Ascending aorta (tissue), 2 donors: ENCODE results near the gene MAPRE3. TPM values are rescaled to one million over a fixed set of nuclear protein-coding genes. Genes with fewer than 3 reads are reported as not detected.

Source experiments
- DNase-seq, 2 donors: peaks; one replicate each; pipeline ENCODE4 v3.0.0-alpha.2; 2019; ENCODE audit warnings: low spot score in 2 of 2
- H3K27ac ChIP-seq, 2 donors: fragments of 200-600 bp; sonication (generic); one replicate each; pipeline ENCODE4 v1.5.1; 2016 to 2017; ENCODE audit warnings: mild to moderate bottlenecking in 1 of 2
- H3K27me3 ChIP-seq: fragments of 200-600 bp; sonication (generic); one replicate; pipeline ENCODE4 v1.5.1; 2017
- H3K36me3 ChIP-seq, 2 donors: fragments of 200-600 bp; sonication (generic); one replicate each; pipeline ENCODE4 v1.5.1; 2016
- H3K4me1 ChIP-seq, 2 donors: fragments of 200-600 bp; sonication (generic); one replicate each; pipeline ENCODE4 v1.5.1; 2016 to 2017; ENCODE audit warnings: mild to moderate bottlenecking in 1 of 2
- H3K4me3 ChIP-seq, 2 donors: fragments of 200-600 bp; sonication (generic); one replicate each; pipeline ENCODE4 v1.5.1; 2016 to 2017; ENCODE audit warnings: mild to moderate bottlenecking in 1 of 2
- H3K9me3 ChIP-seq, 2 donors: fragments of 200-600 bp; sonication (generic); one replicate each; pipeline ENCODE4 v1.5.1; 2016
- CTCF ChIP-seq, 3 experiments: fragments of 200-600 bp in 2 of 3; fragments of 450-650 bp in 1 of 3; sonication (generic) in 2 of 3; IDR thresholded peaks; one replicate each; pipeline ENCODE4 v1.5.1; 2016 to 2019; ENCODE audit warnings: antibody characterized with exemption in 3 of 3, mild to moderate bottlenecking in 1 of 3, moderate library complexity in 1 of 3
- intact Hi-C: fragments of 100-400 bp; cut with DNase I; formaldehyde crosslinking; loops from one replicate; pipeline ENCODE4 v1.15.1; 2023
- total RNA-seq: library from RNA; depleted of rRNA; stranded (reverse); fragments of >200 nt; gene quantifications from one replicate; pipeline ENCODE4 v1.1.0, GENCODE V29; 2016

Gene MAPRE3
- total RNA-seq, 1 donor from 2014 or later: 18.9 TPM

- Histone ChIP-seq H3K4me1 (peaks cover 10 to 44% of the 10 kb centered on the region in 2 donors), H3K36me3 (no peaks in the 10 kb centered on the region), H3K27ac (peak overlapping the region; percentile 89 to 97), H3K4me3 (no peak overlapping the region), H3K27me3 (no peaks in the 10 kb centered on the region), H3K9me3 (no peaks in the 10 kb centered on the region)
- TF ChIP-seq CTCF (IDR thresholded peaks at IDR 0.05): no peak
- DNase-seq: no peak
- intact Hi-C loops: loop anchor here (10.0 kb wide), 1 partner anchor 312 kb away; the partner anchor contains the start of gene SLC35F6
Measured at GRCh38 chr2:27076323-27076722, 105.9 kb downstream of the MAPRE3 start.

Other genes starting within 250 kb of the MAPRE3 start
- gene SLC35F6, start 206.4 kb upstream of the MAPRE3 start, total RNA-seq: 43.4 TPM
- not detected for gene CENPA, start 184.6 kb upstream of the MAPRE3 start, total RNA-seq
- gene DPYSL5, start 122.5 kb upstream of the MAPRE3 start, total RNA-seq: not detected
- 74.1 TPM for gene TMEM214, start 62.3 kb downstream of the MAPRE3 start, total RNA-seq
- 2.1 TPM for gene AGBL5, start 81.0 kb downstream of the MAPRE3 start, total RNA-seq
- gene OST4, start 101.0 kb downstream of the MAPRE3 start, total RNA-seq: 158 TPM
- gene EMILIN1, start 108.0 kb downstream of the MAPRE3 start, total RNA-seq: 301 TPM
- gene KHK, start 116.1 kb downstream of the MAPRE3 start, total RNA-seq: 0.85 TPM
- 3.5 TPM for gene CGREF1, start 148.5 kb downstream of the MAPRE3 start, total RNA-seq
- not detected for gene ABHD1, start 153.2 kb downstream of the MAPRE3 start, total RNA-seq
- gene PREB, start 164.0 kb downstream of the MAPRE3 start, total RNA-seq: 116 TPM
- not detected for gene PRR30, start 168.8 kb downstream of the MAPRE3 start, total RNA-seq
- not detected for gene TCF23, start 178.4 kb downstream of the MAPRE3 start, total RNA-seq
- 284 TPM for gene ATRAID, start 241.4 kb downstream of the MAPRE3 start, total RNA-seq
- 85.7 TPM for gene SLC5A6, start 241.6 kb downstream of the MAPRE3 start, total RNA-seq
- 63.4 TPM for gene CAD, start 246.7 kb downstream of the MAPRE3 start, total RNA-seq